ENCODE measurements around the gene PDE6B. TPM values are rescaled to one million over a fixed set of nuclear protein-coding genes. Genes with fewer than 3 reads are reported as not detected.
"Not testable (repeated sequence)": the region's sequence is repeated elsewhere in the genome, so short reads cannot be mapped to it uniquely, and the experiment has no call there.

Gene PDE6B
- total RNA-seq: 3.2 and 9.5 TPM in 2 replicates

DNA sequence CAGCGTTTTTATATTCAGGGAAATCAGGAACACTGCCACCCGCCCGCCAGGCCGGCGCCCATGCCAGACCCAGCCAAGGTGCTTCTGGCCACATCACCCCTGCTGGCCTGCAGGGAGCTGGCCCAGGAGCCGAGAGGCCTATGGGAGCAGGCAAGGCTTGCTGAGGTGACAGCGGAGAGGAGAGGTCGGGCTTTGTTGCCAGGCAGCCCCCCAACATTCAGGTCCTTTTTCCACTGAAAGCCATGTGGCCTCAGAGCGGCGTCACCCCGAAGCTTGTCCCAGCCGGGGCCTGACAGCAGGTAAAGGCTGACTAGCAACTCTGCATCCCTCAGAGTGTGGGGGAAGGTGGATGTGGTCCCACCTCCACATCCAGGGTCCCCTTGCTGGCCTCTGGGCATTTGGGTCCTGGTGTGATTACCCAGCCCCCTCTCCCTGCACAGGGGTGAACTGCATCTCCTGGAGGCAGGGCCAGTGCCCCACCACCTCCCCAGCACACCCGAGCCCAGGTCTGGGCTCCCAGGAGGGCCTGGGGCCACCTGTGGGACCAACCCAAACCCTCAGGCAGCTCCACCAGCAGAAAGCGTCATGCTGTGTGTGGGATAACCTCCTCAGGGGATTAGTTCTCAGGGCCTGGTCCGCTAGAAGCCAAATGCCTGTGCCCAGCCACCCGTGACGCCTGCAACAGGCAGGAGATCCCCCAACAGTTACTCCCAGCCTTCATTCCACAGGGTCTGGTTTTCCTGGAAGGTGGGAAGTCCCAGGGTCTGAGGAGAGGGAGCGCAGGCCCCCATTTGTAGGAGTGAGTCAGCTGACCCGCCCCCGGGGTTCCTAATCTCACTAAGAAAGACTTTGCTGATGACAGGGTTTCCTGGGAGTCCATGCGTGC, at the start of gene PDE6B:
PDE6B (plus strand) TSS at position 869 of the 886 bp plus-strand sequence. CDS start 54 bp downstream, outside the sequence.
- no peak for DNase-seq (ENCODE audit: low read depth in 2 of 2)

DNA sequence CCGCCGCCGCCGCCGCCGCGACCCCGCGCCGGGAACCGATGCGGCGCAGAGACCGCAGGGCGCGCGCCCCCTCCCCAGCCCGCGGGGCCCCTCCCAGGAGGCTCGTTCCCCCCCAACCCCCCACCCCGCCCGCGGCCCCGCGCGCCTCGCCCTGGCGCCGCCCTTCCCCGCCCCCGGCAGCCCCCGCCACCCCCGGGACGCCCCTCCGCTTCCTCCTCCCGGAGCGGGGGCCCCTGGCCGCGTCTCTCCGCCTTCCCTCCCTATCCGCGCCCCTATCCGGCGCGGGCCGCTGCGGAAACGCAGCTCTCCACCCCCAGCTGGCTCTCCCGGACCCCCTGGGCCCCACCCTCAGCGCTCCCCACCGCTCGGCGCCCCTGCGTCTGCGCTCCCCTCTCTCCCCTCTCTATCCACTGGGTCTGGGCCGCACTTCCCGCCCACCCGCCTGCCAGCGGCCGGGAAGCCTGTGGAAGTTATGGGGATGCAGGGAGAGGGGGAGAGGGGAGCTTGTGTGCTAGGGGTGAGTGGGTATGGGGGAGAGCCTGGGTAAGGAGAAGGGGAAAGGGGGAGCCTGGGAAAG, 49.0 kb upstream of the PDE6B start, which contains the start of gene TMEM271:
TMEM271 (minus strand) TSS at position 51 of the 577 bp plus-strand sequence. CDS start 233 bp downstream, outside the sequence.
- DNase-seq (ENCODE audit: low read depth in 2 of 2): no peak

DNA sequence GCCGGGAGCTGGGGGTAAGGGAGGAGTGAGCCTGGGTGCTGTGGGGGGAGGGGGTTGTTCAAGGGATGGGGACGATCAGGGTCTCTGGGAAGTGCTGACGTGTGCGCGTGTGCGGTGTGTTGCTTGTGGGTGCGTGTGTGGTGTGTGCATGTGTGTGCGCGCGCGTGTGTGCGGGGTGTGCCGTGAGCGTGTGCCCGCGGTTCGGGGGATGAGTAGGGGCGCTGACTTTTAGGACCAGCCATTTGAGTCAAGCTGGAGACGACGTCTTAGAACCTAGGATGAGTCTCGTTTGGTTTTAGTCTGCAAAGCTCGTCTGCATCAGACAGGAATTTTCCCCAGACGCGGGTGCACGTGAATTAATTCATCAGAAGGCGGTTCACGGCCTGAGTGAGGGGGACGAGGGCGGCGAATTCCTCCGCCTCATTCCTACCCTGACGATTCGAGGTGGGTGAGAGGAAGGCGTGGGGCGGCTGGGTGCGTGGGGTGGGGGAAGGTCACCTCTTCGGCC, 48.3 kb upstream of the PDE6B start:
- DNase-seq (ENCODE audit: low read depth in 2 of 2): no peak

DNA sequence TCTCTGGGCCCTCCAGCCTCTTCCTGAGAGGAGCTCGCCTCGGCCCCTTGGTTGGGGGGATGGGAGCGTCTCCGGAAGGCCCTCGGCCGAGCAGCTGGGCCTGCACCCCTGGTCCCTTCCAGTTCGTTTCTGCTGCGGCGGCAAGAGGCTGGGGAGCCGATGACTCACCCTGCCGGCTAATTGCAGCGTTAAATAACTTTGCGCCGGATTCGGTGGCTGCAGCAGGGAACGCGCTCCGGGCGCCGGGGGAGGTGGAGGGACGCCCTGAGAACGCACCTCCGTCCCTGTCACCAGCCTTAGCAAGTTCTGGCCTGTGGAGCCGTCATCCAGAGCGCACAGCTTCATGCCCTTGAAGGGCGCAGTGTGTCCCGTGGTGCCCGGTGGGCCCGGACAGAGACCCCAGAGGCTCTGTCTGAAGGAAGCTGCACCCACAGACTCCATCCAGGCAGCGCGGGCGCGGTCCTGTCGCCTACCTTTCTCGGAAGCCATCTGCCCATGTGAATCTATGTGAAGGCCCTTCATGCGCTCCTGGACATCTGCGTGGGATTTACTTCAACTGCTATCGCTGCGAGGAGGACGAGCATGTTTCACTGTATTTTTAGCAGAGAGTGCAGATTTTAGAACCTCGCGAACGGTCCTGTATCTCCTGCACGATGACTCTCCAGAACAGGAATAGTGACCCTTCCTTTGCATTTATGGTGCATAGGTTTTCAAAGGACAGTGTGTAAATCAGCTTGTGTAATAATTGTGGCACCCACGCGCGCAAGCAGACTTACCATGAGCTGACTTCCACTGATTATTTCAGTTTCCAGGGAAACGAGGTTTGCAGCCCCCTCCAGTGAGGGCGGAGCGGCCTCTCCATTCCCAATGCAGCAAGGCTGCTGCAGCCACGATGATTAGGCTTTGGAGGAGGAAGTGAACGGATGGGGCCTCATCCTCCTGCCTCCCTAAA, 47.6 kb upstream of the PDE6B start:
- DNase-seq (ENCODE audit: low read depth in 2 of 2): no peak

DNA sequence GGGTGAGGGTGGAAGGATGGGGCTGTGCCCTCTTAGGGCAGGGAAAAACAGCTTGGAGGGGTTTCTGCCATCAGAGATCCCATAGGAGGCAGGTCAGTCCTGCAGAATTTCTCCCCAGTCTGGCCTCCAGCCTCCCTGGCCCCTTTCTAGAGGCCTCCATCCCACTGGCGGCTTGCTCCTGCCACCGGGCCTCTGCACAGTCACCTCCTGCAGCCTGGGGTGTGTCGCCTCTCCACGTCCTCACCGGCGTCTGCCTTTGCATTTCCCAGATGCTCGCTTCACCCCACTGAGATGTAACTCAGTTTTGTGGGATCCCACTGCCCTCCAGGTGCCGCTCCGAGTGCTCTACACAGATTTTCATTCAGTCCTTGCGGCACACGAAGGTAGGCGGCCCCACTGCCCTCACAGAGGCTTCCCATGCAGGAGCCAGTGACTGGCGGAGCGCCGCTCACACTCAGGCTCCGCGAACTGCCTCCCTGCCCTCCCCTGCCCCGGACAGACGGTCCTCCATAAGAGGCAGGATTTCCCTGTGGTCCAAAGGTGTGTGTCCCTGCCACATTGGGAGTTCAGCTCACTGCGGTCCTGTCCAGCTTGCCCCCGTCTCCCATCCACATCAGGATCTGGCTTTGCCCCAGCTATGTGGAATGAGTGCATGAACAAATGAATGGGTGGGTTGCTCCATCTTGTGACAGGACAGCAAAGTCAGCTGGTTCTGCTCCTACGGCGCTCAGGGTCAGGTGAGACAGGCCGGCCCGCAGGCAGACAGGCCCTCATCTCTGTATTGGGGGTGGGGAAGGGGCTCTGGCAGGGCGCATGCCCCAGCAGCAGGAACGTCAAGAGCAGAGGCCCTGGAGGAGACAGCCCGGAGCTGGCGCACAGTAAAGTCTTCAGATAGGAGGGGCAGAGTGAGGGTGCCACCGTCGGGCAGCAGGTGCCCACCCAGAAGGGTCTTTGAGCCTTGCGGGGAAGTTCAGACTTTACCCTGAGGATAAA, 46.6 kb upstream of the PDE6B start:
- no peak for DNase-seq (ENCODE audit: low read depth in 2 of 2)

DNA sequence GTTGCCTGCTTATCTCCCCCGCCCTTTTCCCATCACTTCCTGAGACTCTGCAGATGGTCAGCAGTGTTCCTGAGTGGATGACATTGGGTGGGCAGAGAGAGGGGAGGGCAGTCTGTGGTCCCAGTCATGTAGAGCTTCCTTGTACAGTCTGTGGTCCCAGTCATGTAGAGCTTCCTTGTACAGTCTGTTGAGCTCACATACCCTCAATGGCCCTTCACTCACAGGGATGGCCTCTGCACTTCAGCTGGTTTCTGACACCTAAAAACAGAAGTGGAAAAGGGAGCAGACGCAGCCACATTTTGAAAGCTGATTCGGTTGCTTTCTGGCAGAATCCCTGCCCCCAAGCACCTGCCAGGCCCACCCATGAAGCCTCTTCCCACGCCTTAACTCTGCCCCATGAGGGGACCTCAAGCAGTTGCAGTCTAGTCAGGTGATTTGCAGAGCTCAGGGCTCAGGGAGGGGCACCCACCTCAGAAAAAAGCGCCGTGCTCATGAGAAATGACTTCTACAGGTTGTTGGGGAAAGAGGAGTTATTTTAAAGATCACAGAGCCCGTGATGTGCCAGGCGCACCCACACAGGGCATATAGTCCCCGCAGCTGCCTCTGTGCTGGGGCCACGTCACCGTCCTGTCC, 45.7 kb upstream of the PDE6B start:
- no peak for DNase-seq (ENCODE audit: low read depth in 2 of 2)

DNA sequence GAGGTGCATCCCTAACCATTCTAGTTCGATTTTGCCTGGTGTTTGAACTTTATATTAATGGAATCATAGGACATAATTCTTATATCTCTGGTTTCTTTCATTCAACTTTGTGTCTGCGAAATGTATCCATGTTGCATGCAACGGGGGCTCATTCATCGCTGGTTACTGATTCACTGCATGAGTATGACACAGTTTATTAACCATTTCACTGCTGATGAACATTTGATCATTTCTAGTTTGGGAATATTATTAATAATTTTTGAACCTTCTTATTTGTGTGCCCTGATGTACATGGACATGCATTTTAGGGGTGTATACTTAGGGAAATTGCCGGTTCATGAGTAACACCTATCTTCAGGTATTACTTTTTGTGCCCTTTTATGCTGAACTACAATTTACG, 44.2 kb upstream of the PDE6B start:
- no peak for DNase-seq (ENCODE audit: low read depth in 2 of 2)

DNA sequence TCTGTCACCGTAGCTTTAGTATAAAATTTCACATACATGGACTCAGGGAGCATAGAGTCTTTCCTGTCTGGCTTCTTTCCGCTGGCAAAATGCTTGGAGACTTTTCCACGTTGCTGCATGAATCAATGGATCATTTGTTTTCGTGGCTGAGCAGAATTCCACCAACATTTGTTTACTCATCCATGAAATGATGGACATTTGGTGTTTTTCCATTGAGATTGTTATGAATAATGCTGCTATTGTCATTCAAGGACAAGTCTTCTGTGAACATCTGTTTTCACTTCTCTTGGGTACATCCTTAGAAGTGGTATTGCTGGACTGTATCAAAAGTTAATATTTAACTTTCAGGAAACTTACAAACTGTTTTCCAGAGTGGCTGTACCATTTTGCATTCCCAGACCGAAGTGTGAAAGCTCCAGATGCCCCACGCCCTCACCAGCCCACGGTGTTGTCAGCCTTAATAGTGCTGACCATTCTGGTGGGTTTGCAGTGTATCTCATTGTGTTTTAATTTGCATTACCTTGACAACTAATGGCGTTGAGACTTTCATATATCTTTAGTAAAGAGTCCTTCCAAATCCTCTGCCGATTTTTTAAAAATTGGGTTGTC, 43.5 kb upstream of the PDE6B start:
- no peak for DNase-seq (ENCODE audit: low read depth in 2 of 2)

DNA sequence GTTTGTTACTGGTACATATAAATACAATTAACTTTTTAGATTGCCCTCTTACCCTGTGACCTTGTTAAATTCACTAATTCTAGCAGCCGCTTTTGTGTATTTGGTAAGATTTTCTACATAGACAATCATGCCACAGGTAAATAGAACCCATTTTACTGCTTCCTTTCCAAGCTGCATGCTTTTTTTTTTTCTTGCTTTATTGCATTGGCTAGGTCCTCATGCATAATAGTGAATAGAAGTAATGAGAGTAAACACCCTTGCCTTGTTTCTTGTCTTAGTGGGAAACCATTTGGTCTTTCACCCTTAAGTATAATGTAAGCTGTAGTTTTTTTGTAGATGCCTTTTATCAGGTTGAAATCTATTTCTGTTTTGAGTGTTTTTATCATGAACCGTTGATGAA, 41.6 kb upstream of the PDE6B start:
- no peak for DNase-seq (ENCODE audit: low read depth in 2 of 2)

DNA sequence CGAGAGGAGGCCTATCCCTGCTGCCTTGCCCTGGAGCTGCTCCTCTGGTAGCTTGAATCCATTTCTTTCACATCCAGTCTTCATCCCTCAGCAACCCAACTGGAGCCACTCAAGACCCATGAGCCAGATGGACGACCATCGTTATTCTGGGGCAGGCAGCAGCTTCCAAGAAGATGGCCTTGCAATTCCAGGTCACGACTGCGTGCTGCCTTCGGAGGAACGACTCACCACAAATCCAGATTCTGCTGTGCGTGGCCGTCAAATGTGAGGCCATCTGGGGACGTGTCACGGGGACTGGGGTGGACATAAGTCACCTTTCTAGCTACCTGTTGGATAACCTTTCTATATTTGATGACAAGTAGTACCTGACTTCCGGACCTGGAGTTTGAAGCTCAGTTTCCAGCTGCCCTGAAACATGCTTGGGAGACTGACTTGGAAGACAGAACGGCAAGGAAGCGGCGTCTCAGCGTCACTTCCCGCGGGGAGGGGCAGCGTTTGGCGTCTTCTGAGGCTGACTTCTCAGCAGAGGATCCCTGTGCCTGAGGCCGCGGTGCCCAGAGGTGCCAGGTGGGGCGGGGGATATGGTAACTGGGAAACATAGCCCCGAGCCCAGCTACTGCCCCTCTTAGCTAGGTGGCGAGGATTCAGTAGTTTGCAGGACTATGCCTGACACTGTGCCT, 37.6 kb upstream of the PDE6B start:
- no peak for DNase-seq (ENCODE audit: low read depth in 2 of 2)

DNA sequence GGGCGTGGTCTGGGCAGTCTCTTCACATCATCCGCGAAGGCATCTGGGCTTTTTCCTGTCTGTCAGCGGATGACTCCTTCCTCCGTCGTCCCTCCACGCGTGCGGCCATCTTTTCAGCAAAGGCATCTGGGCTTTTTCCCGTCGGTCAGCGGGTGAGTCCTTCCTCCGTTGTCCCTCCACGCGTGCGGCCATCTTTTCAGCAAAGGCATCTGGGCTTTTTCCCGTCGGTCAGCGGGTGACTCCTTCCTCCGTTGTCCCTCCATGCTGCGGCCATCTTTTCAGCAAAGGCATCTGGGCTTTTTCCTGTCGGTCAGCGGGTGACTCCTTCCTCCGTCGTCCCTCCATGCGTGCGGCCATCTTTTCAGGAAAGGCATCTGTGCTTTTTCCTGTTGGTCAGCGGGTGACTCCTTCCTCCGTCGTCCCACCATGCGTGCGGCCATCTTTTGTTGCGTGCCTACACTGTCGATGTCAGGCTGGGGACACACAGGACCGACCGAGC, 37.0 kb upstream of the PDE6B start:
- no peak for DNase-seq (ENCODE audit: low read depth in 2 of 2)

DNA sequence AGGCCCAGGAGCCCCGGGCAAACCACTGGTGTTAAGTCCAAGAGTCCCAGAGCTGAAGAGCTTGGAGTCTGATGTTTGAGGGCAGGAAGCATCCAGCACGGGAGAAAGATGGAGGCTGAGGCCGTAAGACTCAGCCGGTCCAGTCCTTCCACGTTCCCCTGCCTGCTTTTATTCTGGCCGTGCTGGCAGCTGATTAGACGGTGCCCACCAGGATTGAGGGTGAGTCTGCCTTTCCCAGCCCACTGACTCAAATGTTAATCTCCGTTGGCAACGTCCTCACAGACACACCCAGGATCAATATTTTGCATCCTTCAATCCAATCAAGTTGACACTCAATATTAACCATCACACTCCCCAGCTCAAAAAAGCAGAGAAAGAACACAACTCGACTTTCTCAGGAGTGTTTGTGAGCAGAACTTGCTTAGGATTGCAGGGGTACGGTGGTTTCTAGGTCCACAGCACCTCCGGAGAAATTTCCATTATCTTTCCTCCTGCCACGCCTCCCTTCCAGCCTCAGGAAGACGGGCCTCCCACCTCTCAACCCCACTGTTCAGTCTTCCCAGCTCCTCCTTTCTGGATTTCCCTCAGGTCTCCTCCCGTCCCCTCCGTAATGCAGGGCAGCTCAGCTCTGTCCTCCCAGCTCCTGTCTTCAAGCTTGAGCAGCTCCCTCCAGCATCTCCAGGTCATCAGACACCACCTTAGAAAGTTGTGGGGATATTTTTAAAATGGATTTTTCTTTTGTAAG, 36.0 kb upstream of the PDE6B start:
- no peak for DNase-seq (ENCODE audit: low read depth in 2 of 2)

DNA sequence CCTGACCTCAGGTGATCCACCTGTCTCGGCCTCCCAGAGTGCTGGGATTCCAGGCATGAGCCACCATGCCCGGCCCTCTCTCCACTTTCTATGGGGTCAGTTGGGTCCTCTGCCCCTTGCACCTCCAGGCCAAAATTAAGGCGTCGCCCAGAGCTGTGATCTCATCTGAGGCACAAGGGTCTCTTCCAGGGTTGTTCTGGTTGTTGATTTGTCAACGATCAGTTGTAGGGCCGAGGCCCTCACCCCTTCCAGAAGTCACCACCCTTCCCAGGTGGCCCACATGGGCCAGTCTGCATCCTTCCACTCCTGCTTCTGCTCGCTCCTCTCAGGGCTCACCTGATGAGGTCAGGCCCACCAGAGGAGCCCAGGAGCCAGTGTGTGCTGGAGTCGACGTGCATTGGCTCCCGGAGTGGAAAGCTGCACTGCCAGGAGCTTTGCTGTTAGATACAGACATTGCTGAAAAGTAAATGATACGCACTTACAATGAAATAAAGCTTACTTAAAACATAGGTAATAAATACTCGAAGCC, 35.0 kb upstream of the PDE6B start:
- DNase-seq (ENCODE audit: low read depth in 2 of 2): no peak

DNA sequence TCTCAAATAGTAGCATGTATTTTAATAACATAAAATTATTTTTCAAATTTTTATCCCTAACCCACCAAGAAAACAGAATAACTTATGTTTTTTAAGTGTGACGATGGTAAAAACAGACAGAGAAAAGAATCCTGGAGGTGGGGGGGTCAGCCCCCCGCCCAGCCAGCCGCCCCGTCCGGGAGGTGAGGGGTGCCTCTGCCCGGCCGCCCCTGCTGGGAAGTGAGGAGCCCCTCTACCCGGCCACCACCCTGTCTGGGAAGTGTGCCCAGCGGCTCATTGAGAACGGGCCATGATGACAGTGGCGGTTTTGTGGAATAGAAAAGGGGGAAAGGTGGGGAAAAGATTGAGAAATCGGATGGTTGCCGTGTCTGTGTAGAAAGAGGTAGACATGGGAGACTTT, 33.2 kb upstream of the PDE6B start:
- DNase-seq (ENCODE audit: low read depth in 2 of 2): not testable (repeated sequence)

DNA sequence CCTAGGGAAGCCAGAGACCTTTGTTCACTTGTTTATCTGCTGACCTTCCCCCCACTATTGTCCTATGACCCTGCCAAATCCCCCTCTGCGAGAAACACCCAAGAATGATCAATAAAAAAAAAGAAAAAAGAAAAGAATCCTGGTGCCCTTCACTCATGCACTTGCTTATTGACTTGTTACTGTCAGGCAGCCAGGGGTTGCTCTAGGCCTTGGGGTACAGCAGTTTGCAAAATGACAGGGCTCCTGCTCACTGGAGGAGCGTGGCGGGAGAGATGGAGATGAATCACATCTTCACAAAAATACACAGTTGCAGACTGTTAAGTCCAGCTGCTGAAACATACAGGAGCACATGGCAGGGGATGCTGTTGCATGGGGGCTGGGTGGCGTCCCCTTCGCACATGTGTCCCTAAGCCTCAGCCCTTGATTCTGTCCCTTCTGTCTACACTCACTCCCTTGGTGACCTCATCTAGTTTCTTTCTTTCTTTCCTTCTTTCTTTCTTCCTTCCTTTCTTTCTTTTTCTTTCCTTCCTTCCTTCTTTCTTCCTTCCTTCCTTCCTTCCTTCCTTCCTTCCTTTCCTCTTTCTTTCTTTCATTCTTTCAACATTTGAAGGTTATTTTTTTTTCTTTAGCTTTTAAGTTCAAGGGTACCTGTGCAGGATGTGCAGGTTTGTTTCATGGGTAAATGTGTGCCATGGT, 32.4 kb upstream of the PDE6B start:
- no peak for DNase-seq (ENCODE audit: low read depth in 2 of 2)

DNA sequence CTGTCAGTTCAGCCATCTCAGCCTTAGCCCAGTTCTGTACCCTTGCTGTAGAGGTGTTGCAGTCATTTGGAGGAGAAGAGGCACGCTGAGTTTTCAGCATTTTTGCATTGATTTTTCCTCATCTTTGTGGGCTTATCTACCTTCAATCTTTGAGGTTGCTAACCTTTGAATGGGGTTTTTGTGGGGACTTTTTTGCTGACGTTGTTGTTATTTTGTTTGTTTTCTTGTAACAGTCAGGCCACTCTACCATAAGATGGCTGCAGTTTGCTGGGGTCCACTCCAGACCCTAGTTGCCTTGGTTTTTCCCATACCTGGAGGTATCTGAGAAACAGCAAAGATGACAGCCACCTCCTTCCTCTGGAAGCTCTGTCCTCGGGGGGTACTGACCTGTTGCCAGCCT, 26.4 kb upstream of the PDE6B start:
- DNase-seq (ENCODE audit: low read depth in 2 of 2): no peak

DNA sequence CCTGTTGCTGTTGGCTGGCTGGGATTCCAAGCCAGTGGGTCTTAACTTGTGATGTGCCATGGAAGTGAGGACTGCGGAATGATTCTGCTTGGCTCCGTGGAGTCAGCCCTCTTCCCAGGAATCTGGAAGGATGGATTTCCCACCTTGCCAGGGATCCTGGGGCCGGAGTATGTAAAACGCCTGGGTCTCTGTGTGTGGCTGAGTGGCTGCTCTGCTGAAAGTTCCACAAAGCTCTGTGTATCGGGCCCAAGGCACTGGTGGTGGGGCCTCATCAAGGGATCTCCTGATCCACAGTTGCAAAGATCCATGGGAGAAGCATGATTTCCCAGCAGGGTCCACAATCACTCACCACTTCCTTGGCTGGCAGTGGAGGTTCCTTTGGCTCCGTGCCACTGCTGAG, 25.2 kb upstream of the PDE6B start:
- DNase-seq (ENCODE audit: low read depth in 2 of 2): no peak
